Liver (tissue), 9 donors: ENCODE measurements around the gene KDM4C. TPM values are rescaled to one million over a fixed set of nuclear protein-coding genes. Genes with fewer than 3 reads are reported as not detected.

Experiments used
- DNase-seq: peaks from one replicate; pipeline ENCODE4 v3.0.0-alpha.2; 2017; ENCODE audit warnings: low spot score
- H3K27ac ChIP-seq, 2 donors: one replicate each; pipeline ENCODE4 v1.7.0; 2013; ENCODE audit warnings: inconsistent platforms in 2 of 2, low read length in 2 of 2, control low read depth in 1 of 2, low read depth in 1 of 2, mild to moderate bottlenecking in 1 of 2
- H3K27me3 ChIP-seq, 4 donors: one replicate each; pipeline versions ENCODE4 v1.6.1 to v1.7.0; 2013; ENCODE audit warnings: low read length in 3 of 4, inconsistent platforms in 1 of 4, mild to moderate bottlenecking in 1 of 4, moderate library complexity in 1 of 4; ENCODE audit not compliant: control insufficient read depth in 4 of 4, insufficient read depth in 4 of 4
- H3K36me3 ChIP-seq, 4 donors: one replicate each; pipeline versions ENCODE4 v1.6.1 to v1.7.0; 2013; ENCODE audit warnings: low read length in 3 of 4, mild to moderate bottlenecking in 3 of 4, low read depth in 1 of 4, moderate library complexity in 1 of 4; ENCODE audit not compliant: control insufficient read depth in 4 of 4, insufficient read depth in 3 of 4
- H3K4me1 ChIP-seq, 4 donors: one replicate each; pipeline versions ENCODE4 v1.6.1 to v1.7.0; 2013; ENCODE audit warnings: low read length in 3 of 4, mild to moderate bottlenecking in 3 of 4, moderate library complexity in 1 of 4; ENCODE audit not compliant: control insufficient read depth in 4 of 4, insufficient read depth in 4 of 4
- H3K4me3 ChIP-seq, 3 donors: one replicate each; pipeline versions ENCODE4 v1.6.1 to v1.7.0; 2013; ENCODE audit warnings: low read length in 3 of 3, control low read depth in 1 of 3, low read depth in 1 of 3, mild to moderate bottlenecking in 1 of 3
- H3K9ac ChIP-seq, 2 donors: one replicate each; pipeline ENCODE4 v1.7.0; 2013; ENCODE audit warnings: low read length in 2 of 2, mild to moderate bottlenecking in 2 of 2, moderate library complexity in 2 of 2, control low read depth in 1 of 2, low read depth in 1 of 2
- H3K9me3 ChIP-seq, 4 donors: one replicate each; pipeline versions ENCODE4 v1.6.1 to v1.7.0; 2013; ENCODE audit warnings: low read length in 3 of 4; ENCODE audit not compliant: control insufficient read depth in 4 of 4
- CTCF ChIP-seq: fragments of 150-350 bp; IDR thresholded peaks from 2 replicates; pipeline ENCODE4 v1.5.1; 2017; ENCODE audit warnings: improper control_type of control experiment, low read depth, low read length; ENCODE audit not compliant: missing input control
- EGR1 ChIP-seq, 2 donors: IDR thresholded peaks; 2 replicates each; pipeline ENCODE4 v1.6.1; 2016 to 2018; ENCODE audit warnings: antibody characterized with exemption in 2 of 2, low read depth in 2 of 2
- FOXA1 ChIP-seq: IDR thresholded peaks from 2 replicates; pipeline ENCODE4 v1.6.1; 2016; ENCODE audit warnings: antibody characterized with exemption
- FOXA2 ChIP-seq: IDR thresholded peaks from 2 replicates; pipeline ENCODE4 v1.6.1; 2016; ENCODE audit warnings: antibody characterized with exemption
- GABPA ChIP-seq, 2 donors: IDR thresholded peaks in 1 of 2; conservative IDR thresholded peaks in 1 of 2; 2 replicates each; pipeline ENCODE4 v1.6.1; 2016; ENCODE audit warnings: antibody characterized with exemption in 2 of 2, mild to moderate bottlenecking in 1 of 2, moderate library complexity in 1 of 2
- HNF4G ChIP-seq: IDR thresholded peaks from 2 replicates; pipeline ENCODE4 v1.6.1; 2016; ENCODE audit warnings: antibody characterized with exemption
- JUND ChIP-seq, 2 donors: IDR thresholded peaks; 2 replicates each; pipeline ENCODE4 v1.6.1; 2016; ENCODE audit warnings: antibody characterized with exemption in 2 of 2
- MAX ChIP-seq: IDR thresholded peaks from 2 replicates; pipeline ENCODE4 v1.6.1; 2016; ENCODE audit warnings: antibody characterized with exemption
- NR2F2 ChIP-seq: IDR thresholded peaks from 2 replicates; pipeline ENCODE4 v1.6.1; 2016; ENCODE audit warnings: antibody characterized with exemption
- RAD21 ChIP-seq, 2 donors: IDR thresholded peaks; 2 replicates each; pipeline ENCODE4 v1.6.1; 2016; ENCODE audit warnings: antibody characterized with exemption in 2 of 2, mild to moderate bottlenecking in 2 of 2
- REST ChIP-seq: IDR thresholded peaks from 2 replicates; pipeline ENCODE4 v1.6.1; 2016; ENCODE audit warnings: antibody characterized with exemption, mild to moderate bottlenecking
- RXRA ChIP-seq, 2 donors: IDR thresholded peaks; 2 replicates each; pipeline ENCODE4 v1.6.1; 2017 to 2018; ENCODE audit warnings: antibody characterized with exemption in 2 of 2, mild to moderate bottlenecking in 1 of 2
- SP1 ChIP-seq: IDR thresholded peaks from 2 replicates; pipeline ENCODE4 v1.6.1; 2018; ENCODE audit warnings: antibody characterized with exemption, mild to moderate bottlenecking
- TAF1 ChIP-seq: conservative IDR thresholded peaks from 2 replicates; pipeline ENCODE4 v1.6.1; 2016; ENCODE audit warnings: antibody characterized with exemption, mild to moderate bottlenecking
- YY1 ChIP-seq: IDR thresholded peaks from 2 replicates; pipeline ENCODE4 v1.6.1; 2016; ENCODE audit warnings: antibody characterized with exemption, mild to moderate bottlenecking
- WGBS: extraction: QIAGEN DNeasy Blood & Tissue Kit; methylation state at CpG from one replicate; pipeline ENCODE4 v1.1.7; 2013; 5-methylcytosine and 5-hydroxymethylcytosine counted together
- polyA plus RNA-seq, 2 donors: library from polyadenylated mRNA; stranded (reverse) in 1 of 2; unstranded in 1 of 2; fragments of 200-250 nt in 1 of 2; fragments of >200 nt in 1 of 2; fragmentation: Nextera tagmentation in 1 of 2; extraction: Ambion mirVana in 1 of 2; gene quantifications; one replicate each; pipeline versions ENCODE4 v1.2.1 to v1.2.3, GENCODE V29; 2013 to 2015
- total RNA-seq, 2 donors: library from RNA; depleted of rRNA; stranded (reverse); fragments of >200 nt; gene quantifications; one replicate each; pipeline ENCODE4 v1.2.3, GENCODE V29; 2014
- donor health status: healthy.
- donor health status: healthy.
- donor health status: healthy.
- donor health status: healthy.
- donor health status: healthy.

Gene KDM4C
- total and polyA plus RNA-seq, 4 donors, result 4.3 to 40.2 (median 24.0) TPM

- WGBS, result 95% methylated on average over 3 of the region's 3 CpGs
- Histone ChIP-seq H3K27ac (no peak overlapping the region), H3K4me3 (no peak overlapping the region), H3K9ac (no peak overlapping the region), H3K9me3 (no peaks in the 10 kb centered on the region), H3K36me3 (peaks cover 3 to 8% (median 5%) of the 10 kb centered on the region in 4 donors), H3K27me3 (no peaks in the 10 kb centered on the region), H3K4me1 (no peaks in the 10 kb centered on the region)
- TF ChIP-seq FOXA1 (no peak), GABPA (IDR thresholded peaks at IDR 0.05 in 1 of 2, conservative IDR thresholded peaks at IDR 0.05 in 1 of 2) (no peak), HNF4G (no peak), SP1 (no peak), JUND (IDR thresholded peaks at IDR 0.05) (no peak)
- no peak for DNase-seq
These were observed 98.1 kb downstream of the KDM4C start for GRCh38 chr9:6855860-6856259.

- Histone ChIP-seq H3K4me3 (no peak overlapping the region), H3K9ac (no peak overlapping the region), H3K27me3 (no peaks in the 10 kb centered on the region), H3K4me1 (no peaks in the 10 kb centered on the region), H3K9me3 (peaks cover 0 to 8% (median under 1%) of the 10 kb centered on the region in 4 donors), H3K27ac (no peak overlapping the region), H3K36me3 (peaks cover 0 to 3% (median 1%) of the 10 kb centered on the region in 4 donors)
- 98% methylated on average over 1 of the region's 1 CpG for WGBS
- no peak for TF ChIP-seq YY1
- no peak for DNase-seq
These were observed 106.3 kb downstream of the KDM4C start for GRCh38 chr9:6864102-6864501.

- no peak for DNase-seq
- no peak for TF ChIP-seq YY1
- TF ChIP-seq NR2F2, result no peak
- TF ChIP-seq EGR1 (IDR thresholded peaks at IDR 0.05; ENCODE audit: low read depth in 2 of 2), result no peak
- TF ChIP-seq MAX, result no peak
- TF ChIP-seq FOXA2, result no peak
- no peak for TF ChIP-seq FOXA1
- TF ChIP-seq RXRA (IDR thresholded peaks at IDR 0.05), result no peak
- no peak for TF ChIP-seq RAD21 (IDR thresholded peaks at IDR 0.05)
- no peak for TF ChIP-seq JUND (IDR thresholded peaks at IDR 0.05)
- TF ChIP-seq CTCF, result no peak
- TF ChIP-seq REST, result no peak
- TF ChIP-seq GABPA (IDR thresholded peaks at IDR 0.05 in 1 of 2, conservative IDR thresholded peaks at IDR 0.05 in 1 of 2), result no peak
- TF ChIP-seq HNF4G, result no peak
- no peak for TF ChIP-seq SP1
- TF ChIP-seq TAF1, result no peak
- Histone ChIP-seq H3K27me3 (no peaks in the 10 kb centered on the region), H3K4me1 (peaks cover 0 to 9% (median 7%) of the 10 kb centered on the region in 4 donors), H3K27ac (no peak overlapping the region), H3K4me3 (no peak overlapping the region), H3K36me3 (no peaks in the 10 kb centered on the region), H3K9ac (no peak overlapping the region), H3K9me3 (peaks cover 0 to under 1% (median 0%) of the 10 kb centered on the region in 4 donors)
- WGBS, result 91% methylated on average over 5 of the region's 5 CpGs
These were observed 111.5 kb downstream of the KDM4C start for GRCh38 chr9:6869081-6869948.
